NCI-H187 (cell line): ENCODE data around the gene ARL5A.

Source experiments
- DNase-seq, 2 experiments: peaks; one replicate each; lab custom pipeline; 2025; lab: John Stamatoyannopoulos, UW

Gene ARL5A

GRCh38 chr2:151766437-151767153 is 61.6 kb downstream of the ARL5A start:
- DNase-seq = no peak

GRCh38 chr2:151765760-151766410 is 62.3 kb downstream of the ARL5A start:
- DNase-seq = no peak

GRCh38 chr2:151762694-151763093 is 65.5 kb downstream of the ARL5A start:
- no peak for DNase-seq

- no peak for DNase-seq
Measured at GRCh38 chr2:151761687-151762086, 66.5 kb downstream of the ARL5A start.

GRCh38 chr2:151761193-151761592 is 67.0 kb downstream of the ARL5A start:
- no peak for DNase-seq

GRCh38 chr2:151760139-151760650 is 68.0 kb downstream of the ARL5A start:
- no peak for DNase-seq

GRCh38 chr2:151758744-151759143 is 69.5 kb downstream of the ARL5A start:
- no peak for DNase-seq

GRCh38 chr2:151757861-151758260 is 70.4 kb downstream of the ARL5A start:
- DNase-seq = no peak

- DNase-seq = no peak
Measured at GRCh38 chr2:151756820-151757219, 71.4 kb downstream of the ARL5A start.

- no peak for DNase-seq
Measured at GRCh38 chr2:151754253-151754897, 73.8 kb downstream of the ARL5A start.

GRCh38 chr2:151753540-151753939 is 74.7 kb downstream of the ARL5A start:
- no peak for DNase-seq
